Astrocyte (in vitro differentiated cells and primary cell): ENCODE results near the gene MREG. TPM values are rescaled to one million over a fixed set of nuclear protein-coding genes. Genes with fewer than 3 reads are reported as not detected.

ENCODE experiments used
- DNase-seq: peaks from one replicate; pipeline ENCODE4 v3.0.0-alpha.2; 2010; ENCODE audit warnings: low read depth
- FAIRE-seq: peaks from 2 replicates; lab custom pipeline; 2011; peaks lifted over from hg19 to GRCh38; lab: Jason Lieb, UNC
- H2AFZ ChIP-seq: 2 replicates; pipeline ENCODE4 v1.6.0; 2012; ENCODE audit warnings: low read depth, low read length, inconsistent platforms
- H3K27ac ChIP-seq: 2 replicates; pipeline ENCODE4 v1.5.1; 2011; ENCODE audit warnings: low read depth, low read length, inconsistent platforms
- H3K27me3 ChIP-seq: 2 replicates; pipeline ENCODE4 v1.6.0; 2011; ENCODE audit warnings: low read length, inconsistent platforms; ENCODE audit not compliant: insufficient read depth
- H3K36me3 ChIP-seq: 2 replicates; pipeline ENCODE4 v1.5.1; 2011; ENCODE audit warnings: low read length, inconsistent platforms; ENCODE audit not compliant: insufficient read depth
- H3K4me1 ChIP-seq: 2 replicates; pipeline ENCODE4 v1.5.1; 2011; ENCODE audit warnings: low read length, inconsistent platforms; ENCODE audit not compliant: insufficient read depth
- H3K4me2 ChIP-seq: 2 replicates; pipeline ENCODE4 v1.6.0; 2012; ENCODE audit warnings: low read length, inconsistent platforms
- H3K4me3 ChIP-seq: 2 replicates; pipeline ENCODE4 v1.5.1; 2011; ENCODE audit warnings: low read depth, mild to moderate bottlenecking, low read length, inconsistent platforms; ENCODE audit not compliant: insufficient read depth
- H3K79me2 ChIP-seq: 2 replicates; pipeline ENCODE4 v1.6.0; 2012; ENCODE audit warnings: mild to moderate bottlenecking, low read length, inconsistent platforms; ENCODE audit not compliant: insufficient read depth
- H3K9ac ChIP-seq: 2 replicates; pipeline ENCODE4 v1.6.0; 2012; ENCODE audit warnings: mild to moderate bottlenecking, low read length, inconsistent platforms
- H3K9me3 ChIP-seq: 2 replicates; pipeline ENCODE4 v1.5.1; 2012; ENCODE audit warnings: low read depth, mild to moderate bottlenecking, low read length, inconsistent platforms; ENCODE audit not compliant: insufficient read depth
- H4K20me1 ChIP-seq: 2 replicates; pipeline ENCODE4 v1.6.0; 2012; ENCODE audit warnings: low read length, inconsistent platforms; ENCODE audit not compliant: insufficient read depth
- H3K27ac Mint-ChIP-seq: one replicate; pipeline ENCODE4 v1.8.0; 2021; ENCODE audit warnings: mild to moderate bottlenecking, mixed read lengths; ENCODE audit not compliant: unreplicated experiment
- H3K27me3 Mint-ChIP-seq: one replicate; pipeline ENCODE4 v1.8.0; 2021; ENCODE audit warnings: low read depth, mixed read lengths; ENCODE audit not compliant: unreplicated experiment
- H3K36me3 Mint-ChIP-seq: one replicate; pipeline ENCODE4 v1.8.0; 2021; ENCODE audit warnings: low read depth, mixed read lengths; ENCODE audit not compliant: unreplicated experiment
- H3K4me1 Mint-ChIP-seq: one replicate; pipeline ENCODE4 v1.8.0; 2021; ENCODE audit warnings: low read depth, mixed read lengths; ENCODE audit not compliant: unreplicated experiment
- H3K4me3 Mint-ChIP-seq: one replicate; pipeline ENCODE4 v1.8.0; 2021; ENCODE audit warnings: mild to moderate bottlenecking, moderate library complexity, mixed read lengths; ENCODE audit not compliant: unreplicated experiment
- H3K9me3 Mint-ChIP-seq: one replicate; pipeline ENCODE4 v1.8.0; 2021; ENCODE audit warnings: mild to moderate bottlenecking, mixed read lengths; ENCODE audit not compliant: unreplicated experiment
- CTCF ChIP-seq: IDR thresholded peaks from 2 replicates; pipeline ENCODE4 v1.5.1; 2011; ENCODE audit warnings: low read depth, mild to moderate bottlenecking, inconsistent platforms, low read length, moderate library complexity; ENCODE audit not compliant: insufficient read depth
- EZH2 ChIP-seq: IDR thresholded peaks from 2 replicates; pipeline ENCODE4 v1.6.1; 2012; ENCODE audit warnings: mild to moderate bottlenecking, low read length, inconsistent platforms; ENCODE audit not compliant: insufficient read depth
- total RNA-seq: library from RNA; stranded (reverse); gene quantifications from 2 replicates; pipeline ENCODE4 v1.2.1, GENCODE V29; 2021

The MREG gene
- total RNA-seq, 1 donor from 2014 or later = 7.8 TPM

DNA sequence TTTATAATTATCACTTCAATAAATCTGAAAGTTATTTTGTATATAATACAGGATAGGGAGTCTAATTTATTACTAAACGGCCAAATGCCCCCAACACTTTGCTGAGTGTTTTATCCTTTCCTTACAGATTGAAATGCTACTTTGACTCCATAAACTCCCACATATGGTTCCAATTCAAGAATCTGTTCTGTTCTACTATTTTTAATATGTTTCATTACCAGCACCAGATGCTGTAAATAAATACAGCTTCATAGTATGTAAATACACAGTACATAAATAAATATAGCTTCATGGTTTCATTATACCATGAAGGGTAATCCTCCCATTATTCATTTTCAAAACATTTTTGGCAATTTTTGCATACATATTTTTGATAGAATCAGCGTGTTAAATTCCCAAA lies 34.0 kb upstream of the MREG start:
- no peaks in the 10 kb centered on the region for H3K27me3 Mint-ChIP-seq
- no peak for DNase-seq
- no peak for FAIRE-seq
- Histone ChIP-seq H3K36me3 (no peaks in the 10 kb centered on the region), H3K9me3 (no peaks in the 10 kb centered on the region), H3K9ac (no peak overlapping the region), H3K79me2 (no peaks in the 10 kb centered on the region), H3K4me2 (no peak overlapping the region), H3K27ac (no peak overlapping the region), H3K4me1 (no peaks in the 10 kb centered on the region), H4K20me1 (no peaks in the 10 kb centered on the region), H3K27me3 (no peaks in the 10 kb centered on the region), H3K4me3 (no peak overlapping the region), H2AFZ (no peak overlapping the region)
- TF ChIP-seq CTCF = no peak
- no peak for TF ChIP-seq EZH2
- H3K4me1 Mint-ChIP-seq = no peaks in the 10 kb centered on the region
- no peak overlapping the region for H3K4me3 Mint-ChIP-seq
- no peaks in the 10 kb centered on the region for H3K9me3 Mint-ChIP-seq
- H3K36me3 Mint-ChIP-seq = peaks cover 10% of the 10 kb centered on the region
- no peak overlapping the region for H3K27ac Mint-ChIP-seq

DNA sequence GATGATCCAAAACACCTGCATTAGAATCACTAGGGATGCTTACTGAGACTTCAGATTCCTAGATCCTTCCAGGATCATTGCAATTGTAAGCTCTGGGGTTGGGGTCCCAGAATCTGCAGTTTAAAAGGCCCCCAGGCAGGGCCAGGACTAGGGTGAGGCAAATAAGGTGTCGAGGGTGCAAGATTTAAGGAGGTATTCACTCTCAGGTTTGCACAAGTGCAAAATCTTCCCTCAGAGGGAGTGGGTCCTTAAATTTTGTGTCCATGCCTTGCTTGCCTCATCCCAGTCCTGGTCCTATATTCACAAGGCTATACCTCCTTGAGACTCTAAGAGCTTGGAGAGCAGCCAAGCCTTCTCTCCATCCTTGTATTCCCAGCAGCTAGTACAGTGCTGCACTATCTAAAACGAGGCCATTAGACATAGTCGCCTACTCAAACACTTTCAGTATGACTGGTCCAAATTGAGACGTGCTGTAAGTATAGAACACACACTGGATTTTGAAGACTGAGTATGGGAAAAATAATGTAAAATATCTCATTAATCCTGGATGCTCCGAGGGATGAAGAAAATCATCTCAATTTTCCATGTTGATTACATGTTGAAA lies 31.6 kb upstream of the MREG start:
- peaks cover 13% of the 10 kb centered on the region for H3K36me3 Mint-ChIP-seq
- no peaks in the 10 kb centered on the region for H4K20me1 ChIP-seq
- no peaks in the 10 kb centered on the region for H3K9me3 Mint-ChIP-seq
- H3K27ac ChIP-seq = no peak overlapping the region
- H3K4me3 ChIP-seq = no peak overlapping the region
- H3K27ac Mint-ChIP-seq = no peak overlapping the region
- H3K4me3 Mint-ChIP-seq = no peak overlapping the region
- DNase-seq = peak; percentile 3
- TF ChIP-seq CTCF = no peak
- TF ChIP-seq EZH2 = no peak
- no peaks in the 10 kb centered on the region for H3K79me2 ChIP-seq
- no peaks in the 10 kb centered on the region for H3K27me3 ChIP-seq
- no peak for FAIRE-seq
- no peaks in the 10 kb centered on the region for H3K4me1 ChIP-seq
- no peaks in the 10 kb centered on the region for H3K4me1 Mint-ChIP-seq
- no peaks in the 10 kb centered on the region for H3K9me3 ChIP-seq
- no peak overlapping the region for H3K9ac ChIP-seq
- H3K36me3 ChIP-seq = no peaks in the 10 kb centered on the region
- H3K4me2 ChIP-seq = no peak overlapping the region
- no peak overlapping the region for H2AFZ ChIP-seq
- H3K27me3 Mint-ChIP-seq = no peaks in the 10 kb centered on the region

GRCh38 chr2:216043949-216044348 lies 30.6 kb upstream of the MREG start:
- Mint-ChIP-seq H3K4me3 (no peak overlapping the region), H3K36me3 (peaks cover 12% of the 10 kb centered on the region), H3K27ac (no peak overlapping the region), H3K4me1 (no peaks in the 10 kb centered on the region), H3K27me3 (no peaks in the 10 kb centered on the region), H3K9me3 (no peaks in the 10 kb centered on the region)
- H3K4me3 ChIP-seq = no peak overlapping the region
- H2AFZ ChIP-seq = no peak overlapping the region
- H3K4me2 ChIP-seq = no peak overlapping the region
- TF ChIP-seq CTCF = no peak
- TF ChIP-seq EZH2 = no peak
- H4K20me1 ChIP-seq = no peaks in the 10 kb centered on the region
- no peaks in the 10 kb centered on the region for H3K9me3 ChIP-seq
- FAIRE-seq (no peak), DNase-seq (no peak)
- no peak overlapping the region for H3K27ac ChIP-seq
- no peaks in the 10 kb centered on the region for H3K4me1 ChIP-seq
- H3K36me3 ChIP-seq = no peaks in the 10 kb centered on the region
- H3K27me3 ChIP-seq = no peaks in the 10 kb centered on the region
- H3K9ac ChIP-seq = no peak overlapping the region
- no peaks in the 10 kb centered on the region for H3K79me2 ChIP-seq
